ENCODE results near the gene EMC1.
"Not testable (repeated sequence)": the region's sequence is repeated elsewhere in the genome, so short reads cannot be mapped to it uniquely, and the experiment has no call there.

Gene EMC1

GRCh38 chr1:19260211-19261138 is 9.2 kb upstream of the EMC1 start:
- peak; percentile 10 for DNase-seq (ENCODE audit: low spot score)

DNA sequence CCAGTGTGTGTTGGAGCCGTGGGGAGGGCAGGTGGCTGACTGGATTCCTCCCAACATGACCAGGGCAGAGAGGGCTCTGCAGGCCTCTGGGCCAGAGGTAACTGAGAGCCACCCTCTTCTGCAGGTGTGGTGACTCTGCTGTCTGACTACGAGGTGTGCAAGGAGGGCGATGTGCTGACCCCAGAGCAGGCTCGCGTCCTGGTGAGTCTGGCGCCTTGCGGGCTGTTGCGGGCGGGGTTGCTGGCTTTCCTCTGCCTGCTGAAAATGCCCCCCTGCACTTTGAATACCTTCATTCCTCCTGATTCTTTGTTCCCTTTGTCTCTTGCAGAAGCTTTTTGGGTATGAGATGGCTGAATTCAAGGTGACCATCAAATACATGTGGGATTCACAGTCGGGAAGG is 7.0 kb upstream of the EMC1 start:
- peak; percentile 1 for DNase-seq (ENCODE audit: low spot score)

GRCh38 chr1:19257178-19257914 is 6.0 kb upstream of the EMC1 start:
- peak; percentile 1 for DNase-seq (ENCODE audit: low spot score)

DNA sequence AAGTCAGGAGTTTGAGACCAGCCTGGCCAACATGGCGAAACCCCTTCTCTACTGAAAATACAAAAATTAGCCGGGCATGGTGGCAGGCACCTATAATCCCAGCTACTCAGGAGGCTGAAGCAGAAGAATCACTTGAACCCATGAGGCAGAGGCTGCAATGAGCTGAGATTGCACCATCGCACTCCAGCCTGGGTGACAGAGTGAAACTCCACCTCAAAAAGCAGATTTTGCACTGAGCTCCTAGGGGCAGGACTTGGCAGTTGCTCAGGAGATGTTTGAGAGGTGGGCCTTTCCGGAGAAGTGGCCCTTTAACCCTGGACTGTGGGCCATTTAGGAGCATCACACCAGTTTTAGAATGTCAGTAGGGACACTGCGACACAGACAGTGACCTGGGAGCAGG is 5.0 kb upstream of the EMC1 start:
- not testable (repeated sequence) for DNase-seq (ENCODE audit: low spot score)

DNA sequence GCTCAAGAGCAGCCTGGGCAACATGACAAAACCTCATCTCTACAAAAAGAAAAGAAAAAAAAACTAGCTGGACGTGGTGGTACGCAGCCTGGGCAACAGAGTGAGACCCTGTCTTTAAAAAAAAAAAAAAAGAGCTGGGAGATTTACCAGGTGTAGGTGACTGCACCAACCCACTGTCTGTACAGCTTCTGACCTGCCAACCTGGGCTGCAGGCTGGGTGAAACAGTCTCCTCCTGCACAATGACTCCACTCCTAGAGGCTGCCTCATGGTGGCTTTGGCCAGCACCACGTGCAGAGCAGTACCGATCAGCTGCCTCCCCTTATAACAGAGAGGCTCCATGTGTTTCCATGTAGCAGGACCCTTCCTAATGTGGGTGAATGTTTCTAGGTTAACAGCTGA is 4.0 kb upstream of the EMC1 start:
- DNase-seq (ENCODE audit: low spot score): no peak

DNA sequence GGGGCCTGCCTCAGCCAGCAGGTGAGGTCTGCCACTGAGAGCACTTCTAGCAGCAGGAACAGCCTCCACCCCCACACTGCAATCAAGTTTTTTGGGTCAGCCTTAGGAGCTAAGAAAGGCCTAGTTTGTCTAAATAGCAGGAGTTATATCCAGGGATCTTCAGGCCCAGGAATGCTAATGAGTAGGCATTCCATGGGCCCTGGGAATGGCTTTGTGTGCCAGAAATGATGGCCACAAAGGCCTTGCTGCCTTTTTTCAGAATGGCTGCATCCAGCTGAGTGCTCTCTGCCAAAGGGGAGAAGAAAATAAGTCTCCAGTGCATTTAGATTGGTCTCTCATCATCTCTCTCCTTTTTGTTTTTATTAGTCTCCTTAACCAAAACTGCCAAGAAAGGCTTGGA is 3.1 kb upstream of the EMC1 start:
- DNase-seq (ENCODE audit: low spot score): peak; percentile 1

GRCh38 chr1:19250629-19251304 is 557 bp downstream of the EMC1 start:
- peak; percentile 38 for DNase-seq (ENCODE audit: low spot score)

DNA sequence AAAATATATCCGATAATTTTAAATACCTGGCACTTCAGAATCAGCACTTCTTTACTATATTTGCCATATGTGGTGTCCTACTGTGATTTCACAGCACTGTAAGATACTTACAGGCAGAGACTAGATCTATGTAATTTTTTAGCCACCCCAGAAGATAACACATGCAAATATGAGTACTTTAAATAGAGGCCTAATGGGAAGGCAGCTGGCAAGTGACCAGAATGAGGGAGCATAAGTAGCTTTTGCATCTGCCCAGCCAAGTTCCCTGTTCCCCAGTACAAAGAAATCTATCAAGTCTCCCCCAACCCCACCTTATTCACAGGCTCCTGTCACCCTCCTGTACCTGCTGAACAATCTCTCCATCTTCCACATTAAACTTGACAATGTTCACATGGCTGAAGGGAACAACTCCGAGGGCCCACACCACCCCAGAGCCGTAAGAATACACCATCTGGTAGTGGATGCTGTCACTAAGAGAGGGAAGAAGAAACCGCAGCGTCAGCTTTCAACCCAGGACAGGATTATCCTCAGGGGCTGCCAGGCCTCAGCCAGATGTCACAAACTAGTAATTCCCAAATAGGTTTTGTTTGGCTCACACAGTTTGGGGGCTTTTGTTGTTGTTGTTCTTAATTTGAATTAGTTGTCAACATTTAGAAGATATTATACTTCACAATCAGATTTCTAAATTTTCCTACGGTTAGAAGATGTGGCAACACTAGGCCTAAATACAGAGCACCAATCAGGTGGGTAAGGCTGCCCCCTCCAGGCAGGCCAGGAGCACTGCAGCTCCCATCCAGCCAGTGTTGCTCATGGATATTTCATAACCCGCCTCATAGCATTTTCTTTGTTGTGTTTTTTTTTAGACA is 10.4 kb downstream of the EMC1 start:
- DNase-seq (ENCODE audit: low spot score): peak; percentile 69

DNA sequence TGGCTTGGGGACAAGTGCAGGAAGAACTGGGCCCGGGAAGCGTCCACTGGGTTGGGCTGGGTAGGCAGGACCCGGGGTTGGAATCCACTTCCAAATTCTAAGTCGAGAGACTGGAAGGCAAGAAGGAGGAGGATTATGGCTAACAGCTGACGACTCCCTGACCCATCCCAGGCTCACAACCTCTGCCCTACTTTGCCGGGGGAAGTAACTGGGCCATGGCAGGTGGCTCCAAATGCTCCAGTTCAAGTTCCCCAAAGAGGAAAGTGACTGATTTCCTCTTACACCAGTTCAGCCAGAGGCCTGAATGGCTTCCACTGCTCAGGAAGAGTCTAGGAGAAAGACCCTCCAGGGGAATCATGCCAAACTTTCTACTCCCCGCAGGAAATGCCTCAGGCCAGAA is 11.4 kb downstream of the EMC1 start:
- DNase-seq (ENCODE audit: low spot score): no peak

- DNase-seq (ENCODE audit: low spot score): no peak
These were observed 17.1 kb downstream of the EMC1 start for GRCh38 chr1:19234224-19234623.

GRCh38 chr1:19232524-19232846 is 18.8 kb downstream of the EMC1 start:
- DNase-seq (ENCODE audit: low spot score): peak; percentile 32

DNA sequence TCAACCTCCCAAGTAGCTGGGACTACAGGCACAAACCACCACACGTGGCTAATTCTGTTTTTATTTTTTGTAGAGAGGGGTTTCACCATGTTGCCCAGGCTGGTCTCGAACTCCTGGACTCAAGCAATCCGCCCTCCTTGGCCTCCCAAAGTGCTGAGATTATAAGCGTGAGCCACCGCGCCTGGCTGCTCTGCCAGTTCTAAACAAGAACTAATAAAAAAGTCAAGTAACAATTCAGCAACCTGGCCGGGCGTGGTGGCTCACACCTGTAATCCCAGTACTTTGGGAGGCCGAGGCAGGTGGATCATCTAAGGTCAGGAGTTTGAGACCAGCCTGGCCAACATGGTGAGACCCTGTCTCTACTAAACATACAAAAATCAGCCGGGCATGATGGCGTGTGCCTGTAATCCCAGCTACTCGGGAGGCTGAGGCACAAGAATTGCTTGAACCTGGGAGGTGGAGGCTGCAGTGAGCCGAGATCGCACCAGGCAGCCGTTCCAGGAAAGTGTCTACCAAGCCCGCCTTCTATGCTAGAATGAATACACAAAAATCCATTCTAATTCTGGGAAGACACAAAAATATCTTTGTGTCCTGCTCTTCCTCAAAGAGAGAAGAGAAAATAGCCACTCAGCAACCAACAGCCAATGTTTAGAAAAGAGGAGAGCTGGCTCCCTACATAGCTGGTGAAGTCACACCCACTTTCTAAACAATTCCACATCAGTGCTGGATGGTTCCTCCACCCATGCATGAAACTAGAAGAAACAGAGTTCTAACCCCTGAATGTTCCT is 19.4 kb downstream of the EMC1 start:
- DNase-seq (ENCODE audit: low spot score): not testable (repeated sequence)

- no peak for DNase-seq (ENCODE audit: low spot score)
These were observed 21.4 kb downstream of the EMC1 start for GRCh38 chr1:19229828-19230325.

- DNase-seq (ENCODE audit: low spot score): no peak
These were observed 22.1 kb downstream of the EMC1 start for GRCh38 chr1:19229229-19229628.

GRCh38 chr1:19222979-19223824 is 28.1 kb downstream of the EMC1 start:
- no peak for DNase-seq (ENCODE audit: low spot score)

GRCh38 chr1:19222573-19222972 is 28.8 kb downstream of the EMC1 start:
- DNase-seq (ENCODE audit: low spot score): no peak

DNA sequence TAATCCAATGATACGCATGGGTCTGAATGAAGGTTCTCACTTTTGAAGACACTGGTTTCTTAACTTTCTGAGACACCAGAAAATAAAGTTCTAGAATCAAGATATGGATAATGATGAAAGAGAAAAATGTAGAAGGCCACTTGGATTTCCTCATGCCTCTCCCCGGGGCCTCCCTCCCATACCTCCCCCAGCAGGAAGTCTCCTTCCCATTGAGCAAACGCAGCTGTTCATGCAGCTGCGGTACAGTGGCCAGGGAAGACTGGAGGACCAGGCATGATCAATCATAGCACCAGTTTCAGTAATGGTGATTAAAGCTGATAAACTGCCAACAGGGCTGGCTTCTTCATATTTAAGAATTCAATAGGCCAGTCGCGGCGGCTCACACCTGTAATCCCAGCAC is 30.3 kb downstream of the EMC1 start:
- DNase-seq (ENCODE audit: low spot score): no peak

GRCh38 chr1:19220080-19220846 is 31.1 kb downstream of the EMC1 start:
- no peak for DNase-seq (ENCODE audit: low spot score)

DNA sequence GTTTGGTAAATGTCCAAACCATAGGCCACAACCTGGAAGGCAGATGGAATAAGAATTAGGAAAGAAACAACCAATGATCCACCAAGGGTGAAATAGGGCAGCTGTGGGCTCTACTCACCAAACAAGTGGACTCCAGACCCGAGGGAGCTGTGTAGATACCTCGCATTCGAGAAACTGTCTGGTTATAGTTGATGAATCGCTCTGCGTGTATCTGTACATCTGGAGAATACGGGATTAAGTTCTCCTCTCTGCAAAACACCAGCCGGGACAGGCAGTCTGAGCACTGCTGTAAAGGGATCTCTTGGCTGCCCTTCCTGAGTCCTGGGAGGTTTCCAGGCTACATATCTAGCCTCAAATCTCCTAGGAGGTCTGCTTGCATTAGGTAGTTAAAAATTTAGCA is 31.9 kb downstream of the EMC1 start:
- DNase-seq (ENCODE audit: low spot score): no peak

All from NAMALWA (cell line).